Loucy (cell line): ENCODE results near the gene ADAMTS12.

Source experiments
- H2AFZ ChIP-seq: fragments of 200-600 bp; sonication (generic); 2 replicates; pipeline ENCODE4 v1.6.0; 2016; ENCODE audit warnings: antibody characterized with exemption, mild to moderate bottlenecking, low read length, moderate library complexity
- H3F3A ChIP-seq: fragments of 200-600 bp; 2 replicates; pipeline ENCODE4 v1.6.0; 2016; ENCODE audit warnings: antibody characterized with exemption, low read depth, mild to moderate bottlenecking
- H3K27me3 ChIP-seq: fragments of 200-600 bp; sonication (generic); 2 replicates; pipeline ENCODE4 v1.6.1; 2014; ENCODE audit warnings: low read length, mild to moderate bottlenecking; ENCODE audit not compliant: insufficient read depth, poor library complexity, severe bottlenecking
- H3K36me3 ChIP-seq: fragments of 200-600 bp; sonication (generic); 2 replicates; pipeline ENCODE4 v1.6.1; 2016; ENCODE audit warnings: low read length; ENCODE audit not compliant: insufficient read depth
- H3K4me1 ChIP-seq: fragments of 200-600 bp; sonication (generic); 2 replicates; pipeline ENCODE4 v1.5.1; 2014; ENCODE audit warnings: low read length, mild to moderate bottlenecking; ENCODE audit not compliant: insufficient read depth, poor library complexity, severe bottlenecking
- H3K4me2 ChIP-seq: fragments of 200-600 bp; sonication (generic); 2 replicates; pipeline ENCODE4 v1.6.0; 2014; ENCODE audit warnings: antibody characterized with exemption, low read length, low read depth, mild to moderate bottlenecking; ENCODE audit not compliant: poor library complexity, severe bottlenecking
- H3K4me3 ChIP-seq: fragments of 200-600 bp; sonication (generic); 2 replicates; pipeline ENCODE4 v1.5.1; 2014; ENCODE audit warnings: low read length, mild to moderate bottlenecking, mixed read lengths; ENCODE audit not compliant: poor library complexity, severe bottlenecking
- H3K79me2 ChIP-seq: fragments of 200-600 bp; sonication (generic); 2 replicates; pipeline ENCODE4 v1.6.1; 2014; ENCODE audit warnings: low read length; ENCODE audit not compliant: insufficient read depth
- H3K9ac ChIP-seq: fragments of 200-600 bp; sonication (generic); 2 replicates; pipeline ENCODE4 v1.6.0; 2014; ENCODE audit warnings: mild to moderate bottlenecking, low read depth, low read length, moderate library complexity; ENCODE audit not compliant: poor library complexity, severe bottlenecking
- H3K9me2 ChIP-seq: fragments of 200-600 bp; sonication (generic); replicated peaks from 2 replicates; pipeline ENCODE4 v1.6.1; 2016; ENCODE audit warnings: low read depth, low read length, mixed read lengths
- H3K9me3 ChIP-seq: fragments of 200-600 bp; sonication (generic); 2 replicates; pipeline ENCODE4 v1.6.1; 2014; ENCODE audit warnings: mild to moderate bottlenecking, antibody characterized with exemption, low read length, low read depth; ENCODE audit not compliant: insufficient read depth
- H4K20me1 ChIP-seq: fragments of 200-600 bp; sonication (generic); 2 replicates; pipeline ENCODE4 v1.6.0; 2014; ENCODE audit warnings: antibody characterized with exemption, low read length, mild to moderate bottlenecking; ENCODE audit not compliant: insufficient read depth, poor library complexity, severe bottlenecking
- EZH2phosphoT487 ChIP-seq: fragments of 200-600 bp; IDR thresholded peaks from 2 replicates; pipeline ENCODE4 v1.6.1; 2018; ENCODE audit warnings: antibody characterized with exemption, mild to moderate bottlenecking, moderate library complexity, borderline replicate concordance
- TF ChIP-seq, protein P1 (sequence below): fragments of 200-600 bp; sonication (generic); conservative IDR thresholded peaks from 2 replicates; pipeline ENCODE4 v1.5.1; 2014; ENCODE audit warnings: mild to moderate bottlenecking, antibody characterized with exemption, low read length

Gene ADAMTS12

DNA sequence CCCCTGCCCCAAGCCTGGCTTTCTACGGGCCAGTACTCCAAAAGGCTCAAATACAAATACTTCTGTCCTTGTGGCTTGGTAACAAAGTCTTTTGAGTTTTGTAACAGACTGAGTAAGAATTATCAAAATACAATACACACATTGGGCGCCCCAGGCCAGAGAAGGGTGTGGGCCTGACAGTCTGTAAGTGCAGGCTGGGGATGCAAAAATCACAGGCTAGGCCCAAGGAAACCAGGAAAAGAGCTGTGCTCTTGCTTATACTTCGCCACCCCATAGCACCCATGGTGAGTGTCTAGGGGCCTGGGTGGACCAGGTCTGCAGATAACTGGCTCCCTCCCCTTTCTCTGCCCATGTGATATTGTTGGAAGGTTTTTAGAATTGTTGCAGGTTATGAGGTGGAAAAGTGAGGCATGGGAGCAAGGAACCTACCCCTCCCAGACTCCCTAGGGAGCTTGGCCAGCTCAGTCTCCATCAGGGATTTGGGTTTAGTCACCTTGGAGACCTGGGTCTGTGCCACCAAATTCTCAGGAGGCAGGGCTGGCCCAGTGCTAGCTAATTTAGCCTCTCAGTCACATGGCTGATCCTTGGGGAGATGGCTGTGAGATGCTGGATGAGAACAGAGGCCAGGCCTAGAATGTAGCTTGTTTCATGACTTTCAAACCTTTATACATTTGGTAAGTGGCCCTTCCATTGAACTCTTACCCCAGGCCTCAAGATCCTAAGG, 378.2 kb downstream of the ADAMTS12 start:
- no peaks in the 10 kb centered on the region for H4K20me1 ChIP-seq
- H3K4me2 ChIP-seq = no peak overlapping the region
- no peaks in the 10 kb centered on the region for H3K4me1 ChIP-seq
- no peaks in the 10 kb centered on the region for H3K36me3 ChIP-seq
- no peaks in the 10 kb centered on the region for H3K27me3 ChIP-seq
- H3K79me2 ChIP-seq = no peaks in the 10 kb centered on the region
- no peaks in the 10 kb centered on the region for H3K9me2 ChIP-seq
- H3K9me3 ChIP-seq = 0 out of 2 replicates have a peak, but pooled peaks cover 5% of the 10 kb centered on the region
- no peak overlapping the region for H3K9ac ChIP-seq
- no peaks in the 10 kb centered on the region for H3F3A ChIP-seq
- H2AFZ ChIP-seq = no peak overlapping the region
- no peak overlapping the region for H3K4me3 ChIP-seq
- TF ChIP-seq, protein P1, sequence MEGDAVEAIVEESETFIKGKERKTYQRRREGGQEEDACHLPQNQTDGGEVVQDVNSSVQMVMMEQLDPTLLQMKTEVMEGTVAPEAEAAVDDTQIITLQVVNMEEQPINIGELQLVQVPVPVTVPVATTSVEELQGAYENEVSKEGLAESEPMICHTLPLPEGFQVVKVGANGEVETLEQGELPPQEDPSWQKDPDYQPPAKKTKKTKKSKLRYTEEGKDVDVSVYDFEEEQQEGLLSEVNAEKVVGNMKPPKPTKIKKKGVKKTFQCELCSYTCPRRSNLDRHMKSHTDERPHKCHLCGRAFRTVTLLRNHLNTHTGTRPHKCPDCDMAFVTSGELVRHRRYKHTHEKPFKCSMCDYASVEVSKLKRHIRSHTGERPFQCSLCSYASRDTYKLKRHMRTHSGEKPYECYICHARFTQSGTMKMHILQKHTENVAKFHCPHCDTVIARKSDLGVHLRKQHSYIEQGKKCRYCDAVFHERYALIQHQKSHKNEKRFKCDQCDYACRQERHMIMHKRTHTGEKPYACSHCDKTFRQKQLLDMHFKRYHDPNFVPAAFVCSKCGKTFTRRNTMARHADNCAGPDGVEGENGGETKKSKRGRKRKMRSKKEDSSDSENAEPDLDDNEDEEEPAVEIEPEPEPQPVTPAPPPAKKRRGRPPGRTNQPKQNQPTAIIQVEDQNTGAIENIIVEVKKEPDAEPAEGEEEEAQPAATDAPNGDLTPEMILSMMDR = no peak
- no peak for TF ChIP-seq EZH2phosphoT487

- H3K79me2 ChIP-seq = no peaks in the 10 kb centered on the region
- no peak overlapping the region for H3K4me2 ChIP-seq
- no peaks in the 10 kb centered on the region for H3K27me3 ChIP-seq
- H3K9me2 ChIP-seq = no peaks in the 10 kb centered on the region
- H3F3A ChIP-seq = no peaks in the 10 kb centered on the region
- 0 out of 2 replicates have a peak, but pooled peaks cover 5% of the 10 kb centered on the region for H3K9me3 ChIP-seq
- H3K36me3 ChIP-seq = no peaks in the 10 kb centered on the region
- H3K4me3 ChIP-seq = no peak overlapping the region
- H2AFZ ChIP-seq = no peak overlapping the region
- TF ChIP-seq, protein P1 = no peak
- no peak for TF ChIP-seq EZH2phosphoT487
- no peaks in the 10 kb centered on the region for H4K20me1 ChIP-seq
- no peak overlapping the region for H3K9ac ChIP-seq
- no peaks in the 10 kb centered on the region for H3K4me1 ChIP-seq
These were observed 382.8 kb downstream of the ADAMTS12 start for GRCh38 chr5:33509036-33509435.

DNA sequence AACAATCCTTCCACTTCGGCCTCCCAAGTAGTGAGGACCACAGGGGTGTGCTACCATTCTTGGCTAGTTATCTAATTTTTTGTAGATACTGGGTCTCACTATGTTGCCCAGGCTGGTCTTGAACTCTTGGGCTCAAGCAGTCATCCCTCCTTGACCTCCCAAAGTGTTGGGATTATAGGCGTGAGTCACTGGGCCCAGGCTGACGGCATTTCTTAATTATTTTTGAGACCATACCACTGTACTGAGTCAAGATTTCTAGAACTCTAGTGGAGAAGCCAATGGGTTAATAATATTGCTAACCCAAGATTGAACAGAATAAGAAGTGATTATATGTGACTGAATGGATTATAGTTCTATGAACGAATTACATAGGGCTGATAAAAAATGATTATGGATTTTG, 384.4 kb downstream of the ADAMTS12 start:
- TF ChIP-seq, protein P1 = no peak
- no peak for TF ChIP-seq EZH2phosphoT487

More for the DNA sequence above, 384.4 kb downstream of the ADAMTS12 start:
- H3K9me3 ChIP-seq = 0 out of 2 replicates have a peak, but pooled peaks cover 5% of the 10 kb centered on the region
- no peak overlapping the region for H3K4me3 ChIP-seq
- no peak overlapping the region for H3K9ac ChIP-seq
- H4K20me1 ChIP-seq = no peaks in the 10 kb centered on the region
- H3K36me3 ChIP-seq = no peaks in the 10 kb centered on the region
- H3K9me2 ChIP-seq = no peaks in the 10 kb centered on the region
- H2AFZ ChIP-seq = no peak overlapping the region
- H3K4me2 ChIP-seq = no peak overlapping the region
- H3K79me2 ChIP-seq = no peaks in the 10 kb centered on the region
- no peaks in the 10 kb centered on the region for H3K4me1 ChIP-seq
- no peaks in the 10 kb centered on the region for H3F3A ChIP-seq
- no peaks in the 10 kb centered on the region for H3K27me3 ChIP-seq
